ENCODE results near the gene NPW. TPM values are rescaled to one million over a fixed set of nuclear protein-coding genes. Genes with fewer than 3 reads are reported as not detected.

Gene NPW
- total RNA-seq, 1 experiment from 2014 or later: not detected

GRCh38 chr16:2015117-2015946, 4.3 kb upstream of the NPW start:
- in situ Hi-C loops (cut with HindIII; ENCODE audit: low sequenced_read_pairs): no loop called here
- no peak for DNase-seq (ENCODE audit: low spot score)

- no peak for DNase-seq (ENCODE audit: low spot score)
- in situ Hi-C loops (cut with HindIII; ENCODE audit: low sequenced_read_pairs): no loop called here
Observed at GRCh38 chr16:2015947-2016208, 3.7 kb upstream of the NPW start.

GRCh38 chr16:2016407-2016922, 3.1 kb upstream of the NPW start:
- DNase-seq (ENCODE audit: low spot score): no peak
- in situ Hi-C loops (cut with HindIII; ENCODE audit: low sequenced_read_pairs): no loop called here

GRCh38 chr16:2019921-2020831, 591 bp downstream of the NPW start:
- in situ Hi-C loops (cut with HindIII; ENCODE audit: low sequenced_read_pairs): no loop called here
- no peak for DNase-seq (ENCODE audit: low spot score)

- no peak for DNase-seq (ENCODE audit: low spot score)
- in situ Hi-C loops (cut with HindIII; ENCODE audit: low sequenced_read_pairs): no loop called here
Observed at GRCh38 chr16:2022723-2023091, 3.1 kb downstream of the NPW start.

GRCh38 chr16:2023092-2024031, 3.8 kb downstream of the NPW start:
- in situ Hi-C loops (cut with HindIII; ENCODE audit: low sequenced_read_pairs): no loop called here
- peak; percentile 89 for DNase-seq (ENCODE audit: low spot score)

GRCh38 chr16:2024032-2024420, 4.4 kb downstream of the NPW start:
- in situ Hi-C loops (cut with HindIII; ENCODE audit: low sequenced_read_pairs): no loop called here

GRCh38 chr16:2025251-2025650, 5.7 kb downstream of the NPW start:
- in situ Hi-C loops (cut with HindIII; ENCODE audit: low sequenced_read_pairs): no loop called here

More at GRCh38 chr16:2024032-2024420, 4.4 kb downstream of the NPW start:
- DNase-seq (ENCODE audit: low spot score): no peak

GRCh38 chr16:2025878-2026460, 6.4 kb downstream of the NPW start:
- DNase-seq (ENCODE audit: low spot score): no peak
- in situ Hi-C loops (cut with HindIII; ENCODE audit: low sequenced_read_pairs): no loop called here

More at GRCh38 chr16:2025251-2025650, 5.7 kb downstream of the NPW start:
- no peak for DNase-seq (ENCODE audit: low spot score)

- in situ Hi-C loops (cut with HindIII; ENCODE audit: low sequenced_read_pairs): no loop called here
- DNase-seq (ENCODE audit: low spot score): peak; percentile 52
Observed at GRCh38 chr16:2026461-2027023, 7.0 kb downstream of the NPW start, which contains the start of gene NHERF2. Gene NHERF2 (plus strand): TSS chr16:2026902. CDS start chr16:2027006, 104 bp downstream.

GRCh38 chr16:2027024-2028010, 7.7 kb downstream of the NPW start:
- in situ Hi-C loops (cut with HindIII; ENCODE audit: low sequenced_read_pairs): no loop called here
- DNase-seq (ENCODE audit: low spot score): peak; percentile 68

- in situ Hi-C loops (cut with HindIII; ENCODE audit: low sequenced_read_pairs): no loop called here
Observed at GRCh38 chr16:2028146-2028545, 8.6 kb downstream of the NPW start.

GRCh38 chr16:2028620-2029220, 9.1 kb downstream of the NPW start:
- in situ Hi-C loops (cut with HindIII; ENCODE audit: low sequenced_read_pairs): no loop called here
- DNase-seq (ENCODE audit: low spot score): no peak

More at GRCh38 chr16:2028146-2028545, 8.6 kb downstream of the NPW start:
- DNase-seq (ENCODE audit: low spot score): no peak

GRCh38 chr16:2029350-2029749, 9.8 kb downstream of the NPW start:
- DNase-seq (ENCODE audit: low spot score): no peak
- in situ Hi-C loops (cut with HindIII; ENCODE audit: low sequenced_read_pairs): no loop called here

GRCh38 chr16:2030036-2030435, 10.5 kb downstream of the NPW start:
- DNase-seq (ENCODE audit: low spot score): no peak
- in situ Hi-C loops (cut with HindIII; ENCODE audit: low sequenced_read_pairs): no loop called here

- no peak for DNase-seq (ENCODE audit: low spot score)
- in situ Hi-C loops (cut with HindIII; ENCODE audit: low sequenced_read_pairs): no loop called here
Observed at GRCh38 chr16:2031081-2031577, 11.5 kb downstream of the NPW start.

Data from G401 (cell line).